ENCODE results near the gene CCDC175.

Gene CCDC175

GRCh38 chr14:59500732-59501131 lies 75.9 kb downstream of the CCDC175 start:
- no peaks in the 10 kb centered on the region for H3K79me1 ChIP-seq (ENCODE audit: low read length)
- no peak overlapping the region for H4K91ac ChIP-seq (ENCODE audit: low read depth, low read length)
- no peak overlapping the region for H3K4me2 ChIP-seq (ENCODE audit: low read length)
- H3K14ac ChIP-seq (ENCODE audit: low read length), result no peak overlapping the region
- no peak overlapping the region for H3K27ac ChIP-seq (ENCODE audit: low read depth, low read length)
- H4K12ac ChIP-seq (ENCODE audit: low read depth, low read length), result no peak overlapping the region
- no peak overlapping the region for H3K4me3 ChIP-seq (ENCODE audit: low read depth, low read length)
- no peaks in the 10 kb centered on the region for H3K79me2 ChIP-seq (ENCODE audit: control insufficient read depth, insufficient read depth, low read length, poor library complexity)
- H3K9ac ChIP-seq (ENCODE audit: low read length), result no peak overlapping the region
- no peak overlapping the region for H3K23ac ChIP-seq (ENCODE audit: low read length)
- H2BK12ac ChIP-seq (ENCODE audit: low read length), result no peak overlapping the region
- no peaks in the 10 kb centered on the region for H3K27me3 ChIP-seq (ENCODE audit: insufficient read depth, low read length)
- no peaks in the 10 kb centered on the region for H3K4me1 ChIP-seq (ENCODE audit: control insufficient read depth in 1 of 2, insufficient read depth in 2 of 2, low read length in 2 of 2)
- H3K18ac ChIP-seq (ENCODE audit: low read length), result no peak overlapping the region
- H2BK120ac ChIP-seq (ENCODE audit: insufficient read depth, low read length, poor library complexity), result no peak overlapping the region
- no peak overlapping the region for H2AK5ac ChIP-seq (ENCODE audit: low read length)
- no CpG with 5 or more reads among the region's 3 CpGs for WGBS (ENCODE audit: extremely low coverage, insufficient coverage, insufficient read length)
- H4K8ac ChIP-seq (ENCODE audit: low read depth, low read length), result no peak overlapping the region
- H3K36me3 ChIP-seq (ENCODE audit: control insufficient read depth in 1 of 2, insufficient read depth in 2 of 2, low read length in 2 of 2), result peaks cover under 1 to 2% of the 10 kb centered on the region in 2 experiments
- no peak overlapping the region for H2BK5ac ChIP-seq (ENCODE audit: low read depth, low read length, poor library complexity)
- no peaks in the 10 kb centered on the region for H3K9me3 ChIP-seq (ENCODE audit: insufficient read depth, low read depth, low read length)
- H2AFZ ChIP-seq (ENCODE audit: insufficient read depth, low read length, poor library complexity), result no peak overlapping the region
- DNase-seq, result no peak
- H3K4ac ChIP-seq (ENCODE audit: low read depth, low read length), result no peak overlapping the region

- H4K12ac ChIP-seq (ENCODE audit: low read depth, low read length), result no peak overlapping the region
- no peak overlapping the region for H3K18ac ChIP-seq (ENCODE audit: low read length)
- no peak overlapping the region for H2BK120ac ChIP-seq (ENCODE audit: insufficient read depth, low read length, poor library complexity)
- no peaks in the 10 kb centered on the region for H3K79me2 ChIP-seq (ENCODE audit: control insufficient read depth, insufficient read depth, low read length, poor library complexity)
- no peak overlapping the region for H2BK5ac ChIP-seq (ENCODE audit: low read depth, low read length, poor library complexity)
- H3K27ac ChIP-seq (ENCODE audit: low read depth, low read length), result no peak overlapping the region
- no CpG with 5 or more reads among the region's 1 CpG for WGBS (ENCODE audit: extremely low coverage, insufficient coverage, insufficient read length)
- no peak overlapping the region for H3K4me3 ChIP-seq (ENCODE audit: low read depth, low read length)
- no peak overlapping the region for H3K23ac ChIP-seq (ENCODE audit: low read length)
- H3K4ac ChIP-seq (ENCODE audit: low read depth, low read length), result no peak overlapping the region
- H3K4me1 ChIP-seq (ENCODE audit: control insufficient read depth in 1 of 2, insufficient read depth in 2 of 2, low read length in 2 of 2), result no peaks in the 10 kb centered on the region
- no peak for DNase-seq
- no peak overlapping the region for H3K14ac ChIP-seq (ENCODE audit: low read length)
- H4K8ac ChIP-seq (ENCODE audit: low read depth, low read length), result no peak overlapping the region
- no peak overlapping the region for H2AK5ac ChIP-seq (ENCODE audit: low read length)
- H2AFZ ChIP-seq (ENCODE audit: insufficient read depth, low read length, poor library complexity), result no peak overlapping the region
- no peaks in the 10 kb centered on the region for H3K27me3 ChIP-seq (ENCODE audit: insufficient read depth, low read length)
- no peak overlapping the region for H4K91ac ChIP-seq (ENCODE audit: low read depth, low read length)
- no peaks in the 10 kb centered on the region for H3K9me3 ChIP-seq (ENCODE audit: insufficient read depth, low read depth, low read length)
- H3K4me2 ChIP-seq (ENCODE audit: low read length), result no peak overlapping the region
- H3K36me3 ChIP-seq (ENCODE audit: control insufficient read depth in 1 of 2, insufficient read depth in 2 of 2, low read length in 2 of 2), result peaks cover 1 to 23% of the 10 kb centered on the region in 2 experiments
- no peaks in the 10 kb centered on the region for H3K79me1 ChIP-seq (ENCODE audit: low read length)
- H2BK12ac ChIP-seq (ENCODE audit: low read length), result no peak overlapping the region
- no peak overlapping the region for H3K9ac ChIP-seq (ENCODE audit: low read length)
These were observed 84.2 kb downstream of the CCDC175 start for GRCh38 chr14:59492384-59492783.

- no peak overlapping the region for H4K8ac ChIP-seq (ENCODE audit: low read depth, low read length)
- no peaks in the 10 kb centered on the region for H3K79me2 ChIP-seq (ENCODE audit: control insufficient read depth, insufficient read depth, low read length, poor library complexity)
- no peak overlapping the region for H3K23ac ChIP-seq (ENCODE audit: low read length)
- H2BK12ac ChIP-seq (ENCODE audit: low read length), result no peak overlapping the region
- H2BK120ac ChIP-seq (ENCODE audit: insufficient read depth, low read length, poor library complexity), result no peak overlapping the region
- no peak overlapping the region for H4K12ac ChIP-seq (ENCODE audit: low read depth, low read length)
- no CpG with 5 or more reads among the region's 3 CpGs for WGBS (ENCODE audit: extremely low coverage, insufficient coverage, insufficient read length)
- H3K4me1 ChIP-seq (ENCODE audit: control insufficient read depth in 1 of 2, insufficient read depth in 2 of 2, low read length in 2 of 2), result no peaks in the 10 kb centered on the region
- no peak overlapping the region for H4K91ac ChIP-seq (ENCODE audit: low read depth, low read length)
- H3K4ac ChIP-seq (ENCODE audit: low read depth, low read length), result no peak overlapping the region
- H3K14ac ChIP-seq (ENCODE audit: low read length), result no peak overlapping the region
- H3K27ac ChIP-seq (ENCODE audit: low read depth, low read length), result no peak overlapping the region
- no peak overlapping the region for H2BK5ac ChIP-seq (ENCODE audit: low read depth, low read length, poor library complexity)
- H2AK5ac ChIP-seq (ENCODE audit: low read length), result no peak overlapping the region
- DNase-seq, result no peak
- peaks cover 1 to 23% of the 10 kb centered on the region in 2 experiments for H3K36me3 ChIP-seq (ENCODE audit: control insufficient read depth in 1 of 2, insufficient read depth in 2 of 2, low read length in 2 of 2)
- H3K27me3 ChIP-seq (ENCODE audit: insufficient read depth, low read length), result no peaks in the 10 kb centered on the region
- no peak overlapping the region for H3K9ac ChIP-seq (ENCODE audit: low read length)
- no peak overlapping the region for H3K4me3 ChIP-seq (ENCODE audit: low read depth, low read length)
- H2AFZ ChIP-seq (ENCODE audit: insufficient read depth, low read length, poor library complexity), result no peak overlapping the region
- no peaks in the 10 kb centered on the region for H3K79me1 ChIP-seq (ENCODE audit: low read length)
- H3K4me2 ChIP-seq (ENCODE audit: low read length), result no peak overlapping the region
- H3K18ac ChIP-seq (ENCODE audit: low read length), result no peak overlapping the region
- no peaks in the 10 kb centered on the region for H3K9me3 ChIP-seq (ENCODE audit: insufficient read depth, low read depth, low read length)
These were observed 85.9 kb downstream of the CCDC175 start for GRCh38 chr14:59490756-59491155.

- Histone ChIP-seq H2AK5ac (ENCODE audit: low read length) (no peak overlapping the region), H3K23ac (ENCODE audit: low read length) (no peak overlapping the region), H3K9me3 (ENCODE audit: insufficient read depth, low read depth, low read length) (no peaks in the 10 kb centered on the region), H3K36me3 (ENCODE audit: control insufficient read depth in 1 of 2, insufficient read depth in 2 of 2, low read length in 2 of 2) (peaks cover 0 to 5% of the 10 kb centered on the region in 2 experiments), H4K12ac (ENCODE audit: low read depth, low read length) (peak overlapping the region; percentile 72), H2AFZ (ENCODE audit: insufficient read depth, low read length, poor library complexity) (peak overlapping the region; percentile 66), H3K4me3 (ENCODE audit: low read depth, low read length) (peak overlapping the region; percentile 84), H3K79me2 (ENCODE audit: control insufficient read depth, insufficient read depth, low read length, poor library complexity) (peaks cover 8% of the 10 kb centered on the region), H3K4ac (ENCODE audit: low read depth, low read length) (no peak overlapping the region), H3K4me2 (ENCODE audit: low read length) (peak overlapping the region; percentile 74), H2BK120ac (ENCODE audit: insufficient read depth, low read length, poor library complexity) (peak overlapping the region; percentile 77), H3K79me1 (ENCODE audit: low read length) (peaks cover 11% of the 10 kb centered on the region), H3K14ac (ENCODE audit: low read length) (peak overlapping the region; percentile 69), H3K9ac (ENCODE audit: low read length) (peak overlapping the region; percentile 91), H3K27ac (ENCODE audit: low read depth, low read length) (peak overlapping the region; percentile 91), H3K27me3 (ENCODE audit: insufficient read depth, low read length) (no peaks in the 10 kb centered on the region), H2BK5ac (ENCODE audit: low read depth, low read length, poor library complexity) (peak overlapping the region; percentile 74), H4K91ac (ENCODE audit: low read depth, low read length) (peak overlapping the region; percentile 74), H4K8ac (ENCODE audit: low read depth, low read length) (peak overlapping the region; percentile 92), H3K18ac (ENCODE audit: low read length) (peak overlapping the region; percentile 80), H3K4me1 (ENCODE audit: control insufficient read depth in 1 of 2, insufficient read depth in 2 of 2, low read length in 2 of 2) (peaks cover 0 to 9% of the 10 kb centered on the region in 2 experiments), H2BK12ac (ENCODE audit: low read length) (no peak overlapping the region)
- DNase-seq, result peak in 1 of 2 donors; percentile 44
- no CpG with 5 or more reads among the region's 32 CpGs for whole genome bisulfite sequencing (ENCODE audit: extremely low coverage, insufficient coverage, insufficient read length)
These were observed 91.9 kb downstream of the CCDC175 start for GRCh38 chr14:59484639-59485175.
